K562 (cell line): Measurements from ENCODE around the gene PDIA4. TPM values are rescaled to one million over a fixed set of nuclear protein-coding genes. Genes with fewer than 3 reads are reported as not detected.

Source experiments
- GTF2A2 ChIP-seq: IDR thresholded peaks from 2 replicates; pipeline ENCODE4 v1.6.1; 2016; ENCODE audit warnings: mild to moderate bottlenecking, missing genetic modification characterization, missing compliant biosample characterization
- NFRKB ChIP-seq: fragments of 450-650 bp; IDR thresholded peaks from 2 replicates; pipeline ENCODE4 v1.6.1; 2016; ENCODE audit warnings: low read depth
- PHF8 ChIP-seq: fragments of 200-600 bp; sonication (generic); IDR thresholded peaks from 2 replicates; pipeline ENCODE4 v1.6.1; 2012; ENCODE audit warnings: mixed run types, mild to moderate bottlenecking, inconsistent platforms, low read length, moderate library complexity, borderline replicate concordance
- RBM17 ChIP-seq: fragments of 200-400 bp; formaldehyde crosslinking; IDR thresholded peaks from 2 replicates; pipeline ENCODE4 v1.6.1; 2017; ENCODE audit warnings: low read depth, mild to moderate bottlenecking, low read length, borderline replicate concordance
- YBX1 ChIP-seq: fragments of 450-650 bp; IDR thresholded peaks from 2 replicates; pipeline ENCODE4 v1.7.1; 2016; ENCODE audit warnings: mild to moderate bottlenecking
- ZNF143 ChIP-seq: sonication (generic); formaldehyde crosslinking; IDR thresholded peaks from 2 replicates; pipeline ENCODE4 v1.9.0; 2022; ENCODE audit warnings: mild to moderate bottlenecking, missing genetic modification reagents
- ZNF184 ChIP-seq: sonication (generic); formaldehyde crosslinking; IDR thresholded peaks from 2 replicates; pipeline ENCODE4 v1.5.0; 2020; ENCODE audit warnings: missing genetic modification reagents
- ZNF445 ChIP-seq: fragments of 250-450 bp; sonication (Bioruptor Pico); IDR thresholded peaks from 2 replicates; pipeline ENCODE4 v1.4.0; 2020; ENCODE audit warnings: low read depth, mild to moderate bottlenecking, moderate library complexity
- polyA plus RNA-seq, 8 experiments: library from polyadenylated mRNA; depleted of rRNA in 4 of 8; stranded (reverse) in 5 of 8; unstranded in 3 of 8; fragments of >200 nt; fragmentation: Nextera tagmentation in 2 of 8; fragmentation: Illumina TruSeq in 1 of 8; extraction: Ambion mirVana in 2 of 8; extraction: Trizol in 1 of 8; gene quantifications; 2 replicates each; pipeline versions ENCODE4 v1.2.1 to v1.2.3, GENCODE V29; 2011 to 2014; ENCODE audit warnings: inconsistent platforms in 1 of 8, missing spikeins in 1 of 8
- total RNA-seq, 7 experiments: library from RNA; depleted of rRNA in 6 of 7; stranded (reverse); fragments of >200 nt in 6 of 7; fragmentation: Illumina TruSeq in 2 of 7; extraction: Trizol in 2 of 7; gene quantifications; 2 replicates each; pipeline versions ENCODE4 v1.2.1 to v1.2.3, GENCODE V29; 2011 to 2021; ENCODE audit warnings: low replicate concordance in 1 of 7
- TF ChIP-seq, protein P1 (sequence below), 2 experiments: fragments of 450-650 bp; IDR thresholded peaks; 2 replicates each; pipeline ENCODE4 v1.6.1; 2016; ENCODE audit warnings: mild to moderate bottlenecking in 2 of 2, borderline replicate concordance in 1 of 2, low read depth in 1 of 2, moderate library complexity in 1 of 2
- TF ChIP-seq, protein P2 (sequence below): sonication (generic); formaldehyde crosslinking; IDR thresholded peaks from 2 replicates; pipeline ENCODE4 v1.8.0; 2022; ENCODE audit warnings: mild to moderate bottlenecking, low read depth, missing genetic modification reagents
- TF ChIP-seq, protein P3 (sequence below): fragments of 450-650 bp; IDR thresholded peaks from 2 replicates; pipeline ENCODE4 v1.6.1; 2018; ENCODE audit warnings: mild to moderate bottlenecking, low read depth; ENCODE audit not compliant: partially characterized antibody
- TF ChIP-seq, protein P4 (sequence below): sonication (generic); formaldehyde crosslinking; IDR thresholded peaks from 2 replicates; pipeline ENCODE4 v1.8.0; 2022; ENCODE audit warnings: missing genetic modification reagents, mild to moderate bottlenecking, borderline replicate concordance

Gene PDIA4
- total and polyA plus RNA-seq, 9 of the 15 experiments (the other 6 are each of a cell fraction or from before 2014, with no cell fraction given): 9.1 to 175 (median 146) TPM

DNA sequence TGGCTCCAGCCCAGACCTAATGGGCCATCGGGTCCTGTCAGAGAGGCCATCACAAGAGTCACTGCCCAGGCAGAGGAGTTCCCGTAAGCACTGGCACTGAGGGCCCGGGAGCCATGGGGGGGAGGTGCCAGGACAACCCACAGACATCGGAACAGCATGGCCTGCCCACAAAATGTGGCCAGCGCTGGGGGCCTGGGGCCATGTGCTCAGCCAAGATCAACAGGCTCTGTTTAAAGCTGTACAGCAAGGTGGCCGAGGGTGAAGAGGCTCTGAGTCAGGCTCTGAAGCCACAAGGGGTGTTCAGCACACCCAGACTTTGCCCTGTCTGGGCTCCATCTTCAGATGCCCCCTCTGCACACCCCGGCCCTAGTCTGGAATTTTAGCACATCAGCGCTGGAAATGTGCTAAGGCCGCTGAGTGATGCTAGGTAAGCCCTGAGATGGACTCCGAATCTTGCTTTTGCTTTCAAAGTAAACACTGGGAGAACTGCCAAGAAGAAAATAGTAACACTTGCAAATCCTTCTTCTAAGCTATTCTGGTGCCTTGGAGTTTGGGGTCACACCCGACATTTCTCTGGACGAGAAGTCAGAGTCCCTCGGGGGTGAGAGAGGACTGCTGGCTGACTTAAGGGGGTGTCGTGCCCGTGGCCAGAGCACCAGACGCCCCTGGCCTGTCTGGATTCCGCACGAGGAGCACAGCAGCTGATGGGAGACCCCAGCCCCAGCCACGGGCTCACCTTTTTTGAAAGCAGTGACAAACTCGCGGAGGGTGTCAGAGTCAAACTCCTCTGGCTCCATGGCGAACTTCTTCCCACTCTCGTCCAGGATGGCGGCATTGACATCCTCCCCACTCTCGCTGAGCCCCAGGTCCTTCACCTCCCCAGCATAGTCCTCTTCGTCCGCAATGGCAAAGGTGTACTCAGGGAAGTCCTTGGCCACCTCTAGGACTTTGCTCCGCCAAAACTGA, 23.6 kb downstream of the PDIA4 start (continued):
- TF ChIP-seq RBM17 (no peak), ZNF143 (CRISPR knock-in tag) (peak; percentile 34; the same call in 1 of the 2 replicates), YBX1 (no peak), GTF2A2 (tag) (no peak), NFRKB (no peak), PHF8 (no peak), ZNF184 (CRISPR knock-in tag) (no peak), ZNF445 (CRISPR knock-in tag) (no peak)
- TF ChIP-seq, protein P1, sequence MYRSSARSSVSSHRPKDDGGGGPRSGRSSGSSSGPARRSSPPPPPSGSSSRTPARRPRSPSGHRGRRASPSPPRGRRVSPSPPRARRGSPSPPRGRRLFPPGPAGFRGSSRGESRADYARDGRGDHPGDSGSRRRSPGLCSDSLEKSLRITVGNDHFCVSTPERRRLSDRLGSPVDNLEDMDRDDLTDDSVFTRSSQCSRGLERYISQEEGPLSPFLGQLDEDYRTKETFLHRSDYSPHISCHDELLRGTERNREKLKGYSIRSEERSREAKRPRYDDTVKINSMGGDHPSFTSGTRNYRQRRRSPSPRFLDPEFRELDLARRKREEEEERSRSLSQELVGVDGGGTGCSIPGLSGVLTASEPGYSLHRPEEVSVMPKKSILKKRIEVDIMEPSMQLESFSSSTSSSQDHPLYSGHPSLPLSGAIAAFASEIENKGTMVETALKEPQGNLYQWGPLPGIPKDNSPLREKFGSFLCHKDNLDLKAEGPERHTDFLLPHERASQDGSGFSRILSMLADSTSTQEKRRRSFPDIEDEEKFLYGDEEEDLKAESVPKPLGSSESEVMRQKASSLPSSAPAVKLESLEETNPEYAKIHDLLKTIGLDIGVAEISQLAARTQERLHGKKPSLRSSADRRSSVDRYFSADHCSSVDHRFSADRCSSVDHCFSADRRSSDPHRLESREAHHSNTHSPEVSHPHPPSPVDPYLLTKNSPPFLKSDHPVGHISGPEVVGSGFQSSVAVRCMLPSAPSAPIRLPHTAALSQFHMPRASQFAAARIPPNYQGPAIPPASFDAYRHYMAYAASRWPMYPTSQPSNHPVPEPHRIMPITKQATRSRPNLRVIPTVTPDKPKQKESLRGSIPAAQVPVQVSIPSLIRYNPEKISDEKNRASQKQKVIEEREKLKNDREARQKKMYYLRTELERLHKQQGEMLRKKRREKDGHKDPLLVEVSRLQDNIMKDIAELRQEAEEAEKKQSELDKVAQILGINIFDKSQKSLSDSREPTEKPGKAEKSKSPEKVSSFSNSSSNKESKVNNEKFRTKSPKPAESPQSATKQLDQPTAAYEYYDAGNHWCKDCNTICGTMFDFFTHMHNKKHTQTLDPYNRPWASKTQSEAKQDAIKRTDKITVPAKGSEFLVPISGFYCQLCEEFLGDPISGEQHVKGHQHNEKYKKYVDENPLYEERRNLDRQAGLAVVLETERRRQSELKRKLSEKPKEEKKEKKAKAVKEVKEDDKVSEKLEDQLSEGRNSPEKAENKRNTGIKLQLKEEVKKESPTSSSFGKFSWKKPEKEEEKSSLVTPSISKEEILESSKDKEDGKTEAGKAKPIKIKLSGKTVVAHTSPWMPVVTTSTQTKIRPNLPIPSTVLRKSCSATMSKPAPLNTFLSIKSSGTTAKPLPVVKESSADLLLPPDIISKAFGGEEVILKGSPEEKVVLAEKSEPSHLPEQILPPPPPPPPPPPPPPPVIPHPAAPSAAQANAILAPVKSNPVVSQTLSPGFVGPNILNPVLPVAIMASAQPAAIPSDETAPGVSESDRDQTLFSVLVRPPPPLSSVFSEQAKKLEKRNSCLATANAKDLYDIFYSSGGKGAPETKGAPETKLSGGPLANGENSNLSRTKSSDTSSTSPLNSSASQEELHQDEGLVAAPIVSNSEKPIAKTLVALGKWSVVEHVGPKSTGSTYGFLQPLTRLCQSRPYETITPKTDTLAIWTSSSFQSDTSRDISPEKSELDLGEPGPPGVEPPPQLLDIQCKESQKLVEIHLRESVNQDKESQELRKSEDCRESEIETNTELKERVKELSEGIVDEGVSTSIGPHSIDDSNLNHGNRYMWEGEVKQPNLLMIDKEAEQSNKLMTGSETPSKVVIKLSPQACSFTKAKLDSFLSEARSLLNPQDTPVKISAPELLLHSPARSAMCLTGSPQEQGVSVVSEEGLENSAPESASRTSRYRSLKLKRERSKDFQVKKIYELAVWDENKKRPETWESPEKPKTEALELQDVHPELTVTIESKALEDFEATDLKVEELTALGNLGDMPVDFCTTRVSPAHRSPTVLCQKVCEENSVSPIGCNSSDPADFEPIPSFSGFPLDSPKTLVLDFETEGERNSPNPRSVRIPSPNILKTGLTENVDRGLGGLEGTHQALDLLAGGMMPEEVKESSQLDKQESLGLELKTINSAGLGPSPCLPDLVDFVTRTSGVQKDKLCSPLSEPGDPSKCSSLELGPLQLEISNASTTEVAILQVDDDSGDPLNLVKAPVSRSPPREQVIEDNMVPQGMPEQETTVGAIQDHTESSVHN (IDR thresholded peaks at IDR 0.05; ENCODE audit: borderline replicate concordance in 1 of 2, low read depth in 1 of 2): no peak
- TF ChIP-seq, protein P2, sequence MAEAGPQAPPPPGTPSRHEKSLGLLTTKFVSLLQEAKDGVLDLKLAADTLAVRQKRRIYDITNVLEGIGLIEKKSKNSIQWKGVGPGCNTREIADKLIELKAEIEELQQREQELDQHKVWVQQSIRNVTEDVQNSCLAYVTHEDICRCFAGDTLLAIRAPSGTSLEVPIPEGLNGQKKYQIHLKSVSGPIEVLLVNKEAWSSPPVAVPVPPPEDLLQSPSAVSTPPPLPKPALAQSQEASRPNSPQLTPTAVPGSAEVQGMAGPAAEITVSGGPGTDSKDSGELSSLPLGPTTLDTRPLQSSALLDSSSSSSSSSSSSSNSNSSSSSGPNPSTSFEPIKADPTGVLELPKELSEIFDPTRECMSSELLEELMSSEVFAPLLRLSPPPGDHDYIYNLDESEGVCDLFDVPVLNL (CRISPR knock-in tag): 0 out of 2 replicates have a peak, but pooled peaks have one; percentile 30
- TF ChIP-seq, protein P3, sequence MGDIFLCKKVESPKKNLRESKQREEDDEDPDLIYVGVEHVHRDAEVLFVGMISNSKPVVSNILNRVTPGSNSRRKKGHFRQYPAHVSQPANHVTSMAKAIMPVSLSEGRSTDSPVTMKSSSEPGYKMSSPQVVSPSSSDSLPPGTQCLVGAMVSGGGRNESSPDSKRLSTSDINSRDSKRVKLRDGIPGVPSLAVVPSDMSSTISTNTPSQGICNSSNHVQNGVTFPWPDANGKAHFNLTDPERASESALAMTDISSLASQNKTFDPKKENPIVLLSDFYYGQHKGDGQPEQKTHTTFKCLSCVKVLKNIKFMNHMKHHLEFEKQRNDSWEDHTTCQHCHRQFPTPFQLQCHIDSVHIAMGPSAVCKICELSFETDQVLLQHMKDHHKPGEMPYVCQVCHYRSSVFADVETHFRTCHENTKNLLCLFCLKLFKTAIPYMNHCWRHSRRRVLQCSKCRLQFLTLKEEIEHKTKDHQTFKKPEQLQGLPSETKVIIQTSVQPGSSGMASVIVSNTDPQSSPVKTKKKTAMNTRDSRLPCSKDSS: no peak
- TF ChIP-seq, protein P4, sequence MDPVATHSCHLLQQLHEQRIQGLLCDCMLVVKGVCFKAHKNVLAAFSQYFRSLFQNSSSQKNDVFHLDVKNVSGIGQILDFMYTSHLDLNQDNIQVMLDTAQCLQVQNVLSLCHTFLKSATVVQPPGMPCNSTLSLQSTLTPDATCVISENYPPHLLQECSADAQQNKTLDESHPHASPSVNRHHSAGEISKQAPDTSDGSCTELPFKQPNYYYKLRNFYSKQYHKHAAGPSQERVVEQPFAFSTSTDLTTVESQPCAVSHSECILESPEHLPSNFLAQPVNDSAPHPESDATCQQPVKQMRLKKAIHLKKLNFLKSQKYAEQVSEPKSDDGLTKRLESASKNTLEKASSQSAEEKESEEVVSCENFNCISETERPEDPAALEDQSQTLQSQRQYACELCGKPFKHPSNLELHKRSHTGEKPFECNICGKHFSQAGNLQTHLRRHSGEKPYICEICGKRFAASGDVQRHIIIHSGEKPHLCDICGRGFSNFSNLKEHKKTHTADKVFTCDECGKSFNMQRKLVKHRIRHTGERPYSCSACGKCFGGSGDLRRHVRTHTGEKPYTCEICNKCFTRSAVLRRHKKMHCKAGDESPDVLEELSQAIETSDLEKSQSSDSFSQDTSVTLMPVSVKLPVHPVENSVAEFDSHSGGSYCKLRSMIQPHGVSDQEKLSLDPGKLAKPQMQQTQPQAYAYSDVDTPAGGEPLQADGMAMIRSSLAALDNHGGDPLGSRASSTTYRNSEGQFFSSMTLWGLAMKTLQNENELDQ (CRISPR knock-in tag): no peak
